Measurements from ENCODE around the gene SCYL1. TPM values are rescaled to one million over a fixed set of nuclear protein-coding genes. Genes with fewer than 3 reads are reported as not detected.

Gene SCYL1
- total RNA-seq, 1 donor from 2014 or later: 103 TPM

DNA sequence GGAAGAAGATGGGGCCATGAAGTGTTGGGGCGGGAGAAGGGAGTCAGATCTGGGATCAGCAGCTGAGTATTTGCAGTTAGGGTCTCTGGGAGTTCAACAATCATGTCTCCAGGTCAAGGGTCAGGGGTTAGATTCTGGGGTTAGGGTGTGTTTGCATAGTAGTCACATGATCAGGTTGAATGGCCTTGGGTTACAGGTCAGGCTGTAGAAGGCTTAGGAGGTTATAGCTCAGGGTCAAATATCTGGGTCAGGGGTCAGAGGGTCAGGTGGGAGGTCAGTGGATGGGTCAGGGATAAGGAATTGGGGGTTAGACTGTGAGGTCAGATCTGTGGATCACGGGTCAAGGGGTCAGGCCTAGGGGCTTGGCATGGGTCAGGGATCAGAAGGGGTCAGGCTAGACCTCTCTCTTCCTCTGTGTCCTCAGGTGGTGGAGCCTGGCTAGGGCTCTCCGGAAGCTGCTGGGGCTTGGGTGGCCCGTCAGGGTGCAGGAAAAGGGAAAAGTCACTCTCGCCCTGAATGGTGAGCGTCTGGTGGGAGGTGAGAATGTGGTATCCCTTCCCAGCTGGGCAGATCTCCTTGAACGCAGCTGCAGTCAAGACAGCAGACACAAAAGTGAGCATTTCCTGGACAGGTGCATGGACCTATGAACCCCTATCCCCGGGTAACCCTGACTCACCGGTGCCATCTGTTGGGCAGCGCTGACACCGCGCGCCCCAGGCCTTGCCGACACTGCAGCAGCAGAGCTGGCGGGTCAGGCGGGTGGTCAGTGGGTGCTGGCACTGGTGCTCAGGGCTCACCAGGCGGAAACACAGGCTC is 26.9 kb downstream of the SCYL1 start:
- Mint-ChIP-seq H3K27me3 (ENCODE audit: unreplicated experiment) (no peaks in the 10 kb centered on the region), H3K36me3 (ENCODE audit: unreplicated experiment) (peaks cover 40% of the 10 kb centered on the region), H3K9me3 (ENCODE audit: unreplicated experiment) (no peaks in the 10 kb centered on the region), H3K4me1 (ENCODE audit: unreplicated experiment) (peaks cover 32% of the 10 kb centered on the region), H3K4me3 (ENCODE audit: unreplicated experiment) (no peak overlapping the region), H3K27ac (ENCODE audit: unreplicated experiment) (peak overlapping the region; percentile 3)
- no peak for DNase-seq (ENCODE audit: extremely low spot score, unreplicated experiment)
- TF ChIP-seq, protein P1, sequence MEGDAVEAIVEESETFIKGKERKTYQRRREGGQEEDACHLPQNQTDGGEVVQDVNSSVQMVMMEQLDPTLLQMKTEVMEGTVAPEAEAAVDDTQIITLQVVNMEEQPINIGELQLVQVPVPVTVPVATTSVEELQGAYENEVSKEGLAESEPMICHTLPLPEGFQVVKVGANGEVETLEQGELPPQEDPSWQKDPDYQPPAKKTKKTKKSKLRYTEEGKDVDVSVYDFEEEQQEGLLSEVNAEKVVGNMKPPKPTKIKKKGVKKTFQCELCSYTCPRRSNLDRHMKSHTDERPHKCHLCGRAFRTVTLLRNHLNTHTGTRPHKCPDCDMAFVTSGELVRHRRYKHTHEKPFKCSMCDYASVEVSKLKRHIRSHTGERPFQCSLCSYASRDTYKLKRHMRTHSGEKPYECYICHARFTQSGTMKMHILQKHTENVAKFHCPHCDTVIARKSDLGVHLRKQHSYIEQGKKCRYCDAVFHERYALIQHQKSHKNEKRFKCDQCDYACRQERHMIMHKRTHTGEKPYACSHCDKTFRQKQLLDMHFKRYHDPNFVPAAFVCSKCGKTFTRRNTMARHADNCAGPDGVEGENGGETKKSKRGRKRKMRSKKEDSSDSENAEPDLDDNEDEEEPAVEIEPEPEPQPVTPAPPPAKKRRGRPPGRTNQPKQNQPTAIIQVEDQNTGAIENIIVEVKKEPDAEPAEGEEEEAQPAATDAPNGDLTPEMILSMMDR (IDR thresholded peaks at IDR 0.05): peak; percentile 49

DNA sequence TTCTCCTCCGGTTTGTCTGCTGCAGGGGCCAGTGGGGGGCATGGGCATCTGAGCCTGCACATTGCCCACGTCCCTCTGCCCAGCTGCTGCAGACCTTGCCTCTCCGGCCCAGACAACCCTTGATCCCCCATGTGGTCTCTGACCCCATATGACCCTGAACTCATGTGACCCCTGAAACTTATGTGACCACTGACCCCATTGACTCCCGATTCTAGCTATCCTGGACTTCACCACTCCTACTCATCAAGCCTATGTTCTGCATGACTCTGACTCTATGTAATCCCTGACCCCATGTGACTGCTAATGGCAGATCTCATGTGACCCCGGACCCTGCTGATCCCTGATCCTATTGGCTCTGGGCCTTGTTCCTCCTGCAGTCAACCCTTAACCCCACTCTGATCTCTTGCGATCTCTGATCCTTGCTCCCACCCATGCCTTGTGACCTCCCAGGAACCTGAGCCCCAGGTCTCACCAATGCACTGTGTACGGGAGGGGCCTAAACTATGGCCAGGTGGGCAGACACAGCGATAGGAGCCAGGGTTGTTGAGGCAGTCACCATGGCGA is 27.6 kb downstream of the SCYL1 start:
- TF ChIP-seq, protein P1 (IDR thresholded peaks at IDR 0.05): no peak
- Mint-ChIP-seq H3K4me1 (ENCODE audit: unreplicated experiment) (peaks cover 39% of the 10 kb centered on the region), H3K4me3 (ENCODE audit: unreplicated experiment) (no peak overlapping the region), H3K36me3 (ENCODE audit: unreplicated experiment) (peaks cover 40% of the 10 kb centered on the region), H3K9me3 (ENCODE audit: unreplicated experiment) (no peaks in the 10 kb centered on the region), H3K27me3 (ENCODE audit: unreplicated experiment) (no peaks in the 10 kb centered on the region), H3K27ac (ENCODE audit: unreplicated experiment) (no peak overlapping the region)
- no peak for DNase-seq (ENCODE audit: extremely low spot score, unreplicated experiment)

DNA sequence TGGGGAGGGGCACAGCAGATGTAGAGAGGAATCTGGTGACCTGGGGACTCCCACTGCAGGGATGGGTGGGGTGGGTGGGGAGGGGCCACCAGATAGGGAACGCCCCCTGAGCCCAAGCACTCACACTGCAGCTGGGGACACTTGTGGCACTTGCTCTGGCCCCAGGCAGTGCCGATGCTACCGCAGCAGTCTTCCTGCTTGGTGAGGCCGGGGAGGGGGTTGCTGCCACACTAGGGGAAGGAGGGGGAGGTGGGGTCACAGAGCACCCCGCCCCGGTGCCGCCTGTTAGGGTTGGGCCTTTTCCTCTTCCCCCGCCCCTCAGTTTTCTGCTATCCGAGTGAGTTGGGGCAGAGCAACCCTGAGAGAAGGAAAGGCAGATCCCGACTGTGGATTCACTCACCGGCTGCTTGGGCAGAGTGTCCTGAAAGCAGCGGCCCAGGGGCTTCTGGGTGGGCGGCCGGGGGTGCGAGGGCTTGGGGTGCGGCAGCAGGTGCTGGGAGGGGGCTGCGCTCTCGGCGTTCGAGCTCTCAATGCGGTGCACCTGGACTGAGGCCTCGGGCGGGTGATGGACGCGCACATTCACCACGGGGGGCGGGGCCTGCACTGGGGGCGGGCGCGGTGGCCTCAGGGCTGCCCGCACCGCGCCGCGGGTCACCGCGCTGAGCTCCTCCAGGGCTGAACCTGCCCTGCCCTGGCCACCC is 28.6 kb downstream of the SCYL1 start:
- Mint-ChIP-seq H3K27ac (ENCODE audit: unreplicated experiment) (no peak overlapping the region), H3K4me1 (ENCODE audit: unreplicated experiment) (peaks cover 39% of the 10 kb centered on the region)
- TF ChIP-seq, protein P1 (IDR thresholded peaks at IDR 0.05): no peak

DNA sequence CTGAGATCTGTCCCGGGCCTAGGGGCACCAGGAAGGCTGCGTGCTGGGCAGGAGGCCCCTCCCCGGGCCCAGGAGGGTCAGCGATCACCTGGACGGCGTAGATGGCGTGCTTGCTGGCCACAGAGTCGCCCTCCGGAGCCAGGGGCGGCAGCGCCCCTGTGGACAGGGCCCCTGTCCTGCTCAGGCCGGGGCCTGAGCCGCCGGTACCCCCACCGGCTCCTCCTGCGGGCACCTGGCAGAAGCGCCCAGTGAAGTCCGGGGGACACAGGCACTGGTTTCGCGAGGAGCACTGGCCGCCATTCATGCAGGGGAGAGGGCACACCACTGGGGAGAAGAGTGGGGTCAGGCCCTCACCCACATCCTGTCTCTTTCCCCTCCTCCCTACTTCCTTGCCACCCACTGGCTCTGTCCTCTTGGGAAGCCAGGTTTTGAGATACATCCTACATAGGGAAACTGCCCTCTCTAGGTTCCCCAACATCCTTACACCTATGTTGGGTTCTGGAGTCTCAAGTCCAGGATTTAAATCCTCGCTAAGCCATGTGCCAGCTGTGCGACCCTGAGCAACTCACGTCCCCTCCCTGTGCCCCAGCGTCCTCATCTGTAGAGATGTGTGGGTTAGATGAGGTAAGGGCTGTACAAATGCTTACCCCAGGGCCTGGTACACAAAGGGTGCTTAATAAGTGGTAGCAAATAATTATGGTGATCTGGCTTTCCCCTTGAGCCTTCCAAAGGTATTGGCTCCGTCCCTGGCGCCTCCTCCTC is 29.4 kb downstream of the SCYL1 start:
- Mint-ChIP-seq H3K4me3 (ENCODE audit: unreplicated experiment) (no peak overlapping the region), H3K27ac (ENCODE audit: unreplicated experiment) (no peak overlapping the region), H3K4me1 (ENCODE audit: unreplicated experiment) (peaks cover 47% of the 10 kb centered on the region), H3K9me3 (ENCODE audit: unreplicated experiment) (no peaks in the 10 kb centered on the region), H3K27me3 (ENCODE audit: unreplicated experiment) (no peaks in the 10 kb centered on the region), H3K36me3 (ENCODE audit: unreplicated experiment) (peaks cover 27% of the 10 kb centered on the region)
- TF ChIP-seq, protein P1 (IDR thresholded peaks at IDR 0.05): no peak
- no peak for DNase-seq (ENCODE audit: extremely low spot score, unreplicated experiment)

More for the DNA sequence above, 28.6 kb downstream of the SCYL1 start:
- H3K4me3 Mint-ChIP-seq (ENCODE audit: unreplicated experiment): no peak overlapping the region
- H3K9me3 Mint-ChIP-seq (ENCODE audit: unreplicated experiment): no peaks in the 10 kb centered on the region
- no peak for DNase-seq (ENCODE audit: extremely low spot score, unreplicated experiment)
- H3K27me3 Mint-ChIP-seq (ENCODE audit: unreplicated experiment): no peaks in the 10 kb centered on the region
- peaks cover 34% of the 10 kb centered on the region for H3K36me3 Mint-ChIP-seq (ENCODE audit: unreplicated experiment)

Data from osteocyte (in vitro differentiated cells).